Neural progenitor cell (in vitro differentiated cells): ENCODE results near the gene IGSF3.

Experiments used
- CTCF ChIP-seq: fragments of 200-600 bp; sonication (generic); IDR thresholded peaks from 2 replicates; pipeline ENCODE4 v1.5.1; 2017; ENCODE audit warnings: antibody characterized with exemption, mild to moderate bottlenecking
- EZH2phosphoT487 ChIP-seq: fragments of 200-600 bp; sonication (generic); IDR thresholded peaks from 2 replicates; pipeline ENCODE4 v1.6.1; 2017; ENCODE audit warnings: antibody characterized with exemption

GRCh38 chr1:116572099-116572498, 95.4 kb downstream of the IGSF3 start:
- TF ChIP-seq CTCF = no peak
- TF ChIP-seq EZH2phosphoT487 = no peak
